CD4-positive, alpha-beta T cell treated with Interleukin-10 for 1 hour (primary cell): ENCODE measurements around the gene DCAKD.
A peak's percentile ranks its signal among the peaks of the same experiment; 100 is the strongest.
"Not testable (repeated sequence)": the region's sequence is repeated elsewhere in the genome, so short reads cannot be mapped to it uniquely, and the experiment has no call there.

Experiments used
- DNase-seq: peaks from one replicate; pipeline ENCODE4 v3.0.0-alpha.2; 2020

Gene DCAKD

DNA sequence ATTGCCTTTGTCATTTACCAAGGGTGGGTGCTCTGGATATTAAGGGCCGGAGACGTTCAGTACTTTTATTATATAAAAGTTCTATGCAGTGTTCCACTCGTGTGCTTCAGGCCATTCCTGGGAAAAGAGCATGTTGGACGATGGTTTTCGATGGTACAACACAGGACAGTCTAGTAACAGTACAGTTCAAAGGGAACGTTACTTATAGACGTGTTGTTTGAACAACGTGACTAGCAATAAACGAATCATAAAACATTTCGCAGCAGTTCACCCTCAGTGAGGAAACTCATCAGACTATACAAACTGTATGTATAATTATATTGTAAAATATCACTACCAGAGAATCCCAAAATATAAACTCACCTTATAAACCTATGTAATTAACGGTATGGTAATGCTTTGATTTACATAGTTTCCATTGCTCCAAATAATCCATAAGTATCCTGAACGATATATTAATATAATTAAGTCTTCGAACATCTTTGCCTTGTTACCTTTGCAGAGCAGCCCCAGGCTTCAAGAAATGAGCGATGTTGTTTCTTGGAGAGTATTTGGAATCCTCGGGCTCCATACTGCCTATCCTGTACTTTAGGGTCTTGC lies 10.3 kb upstream of the DCAKD start:
- no peak for DNase-seq

DNA sequence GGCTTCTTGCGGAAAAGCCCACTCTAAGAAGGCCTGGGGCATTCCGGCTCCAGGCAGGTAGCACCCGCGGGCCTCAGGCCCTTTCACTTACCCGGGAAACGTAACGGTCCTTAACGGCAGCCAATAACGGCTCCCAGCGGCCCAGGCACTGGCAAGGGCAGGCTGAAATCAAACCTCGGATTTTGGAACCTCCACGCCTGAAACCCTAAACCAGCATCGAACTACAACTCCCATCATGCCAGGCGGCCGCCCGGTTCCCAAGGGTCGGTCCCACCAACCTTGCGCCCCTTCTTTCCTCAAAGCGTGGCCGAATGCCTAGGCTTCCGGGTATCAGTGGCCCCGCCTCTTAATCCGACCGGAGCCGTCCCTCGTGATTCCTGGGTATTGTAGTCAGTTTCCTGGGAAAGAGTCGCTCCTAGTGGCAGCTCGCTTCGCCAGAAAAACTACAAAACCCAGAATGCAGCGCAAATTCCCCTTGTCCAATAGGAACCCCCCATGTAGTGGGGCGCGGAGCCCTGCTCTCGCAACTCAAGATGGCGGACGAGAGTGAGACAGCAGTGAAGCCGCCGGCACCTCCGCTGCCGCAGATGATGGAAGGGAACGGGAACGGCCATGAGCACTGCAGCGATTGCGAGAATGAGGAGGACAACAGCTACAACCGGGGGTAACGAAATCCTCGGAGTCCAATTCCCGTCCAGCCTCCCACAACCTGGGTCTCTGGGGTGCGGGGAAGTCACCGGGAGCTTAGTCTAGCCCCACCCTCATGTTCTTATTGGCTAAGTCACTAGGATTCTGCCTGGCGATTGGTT lies 9.6 kb upstream of the DCAKD start, which contains the start of gene NMT1:
TSS of gene NMT1 (plus strand) at position 521 of the 809 bp plus-strand sequence. CDS start at position 534, 13 bp downstream.
- peak; percentile 99 for DNase-seq

DNA sequence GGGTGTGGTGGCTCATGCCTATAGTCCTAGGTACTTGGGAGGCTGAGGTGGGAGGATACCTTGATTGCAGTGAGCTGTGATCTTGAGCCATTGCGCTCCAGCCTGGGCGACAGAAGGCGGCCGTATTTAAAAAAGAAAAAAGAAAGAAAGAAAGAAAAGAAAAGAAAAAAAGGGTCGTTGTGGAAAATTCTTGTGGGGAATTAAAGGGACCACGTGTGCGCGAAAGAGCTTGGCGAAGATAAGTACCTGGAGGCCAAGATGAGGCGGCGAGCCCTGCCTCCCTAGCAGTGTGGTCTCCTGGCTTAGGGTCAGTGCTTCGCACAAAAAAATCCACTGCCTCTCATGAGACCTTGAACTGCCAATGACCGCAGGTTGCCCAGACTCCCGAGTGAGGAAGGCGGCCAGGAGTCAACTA lies 9.0 kb upstream of the DCAKD start:
- DNase-seq: no peak

DNA sequence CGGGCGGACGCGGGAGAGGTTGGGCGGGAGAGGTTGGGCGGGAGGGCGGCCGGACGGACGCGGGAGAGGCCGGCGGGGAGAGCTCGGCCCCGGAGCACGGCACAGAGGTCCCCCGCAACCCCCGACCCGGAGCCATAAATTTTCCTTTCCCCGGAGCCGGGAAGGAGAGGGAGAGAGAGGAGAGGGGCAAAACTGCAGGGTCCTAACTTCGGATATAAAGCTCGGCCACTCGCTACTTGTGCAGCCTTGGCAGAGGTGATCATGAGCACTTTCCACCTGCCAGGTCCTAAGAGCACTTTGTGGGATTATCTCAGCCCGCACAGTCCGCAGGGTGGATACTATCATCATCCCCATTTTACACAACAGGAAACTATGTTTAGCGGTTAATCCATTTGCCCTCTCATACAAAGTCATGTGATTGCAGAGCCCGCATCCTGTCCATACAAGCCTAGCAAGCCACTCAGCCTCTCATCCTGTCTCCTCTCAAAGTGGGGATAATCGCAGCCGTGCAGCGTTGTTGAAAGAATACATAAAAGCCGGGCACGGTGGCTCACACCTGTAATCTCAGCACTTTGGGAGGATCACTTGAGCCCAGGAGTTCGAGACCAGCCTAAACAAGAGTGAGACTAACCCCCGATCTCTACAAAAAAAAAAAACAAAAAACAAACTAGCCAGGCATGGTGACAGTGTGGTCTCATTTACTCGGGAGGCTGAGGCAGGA lies 780 bp upstream of the DCAKD start:
- DNase-seq: peak; percentile 61

DNA sequence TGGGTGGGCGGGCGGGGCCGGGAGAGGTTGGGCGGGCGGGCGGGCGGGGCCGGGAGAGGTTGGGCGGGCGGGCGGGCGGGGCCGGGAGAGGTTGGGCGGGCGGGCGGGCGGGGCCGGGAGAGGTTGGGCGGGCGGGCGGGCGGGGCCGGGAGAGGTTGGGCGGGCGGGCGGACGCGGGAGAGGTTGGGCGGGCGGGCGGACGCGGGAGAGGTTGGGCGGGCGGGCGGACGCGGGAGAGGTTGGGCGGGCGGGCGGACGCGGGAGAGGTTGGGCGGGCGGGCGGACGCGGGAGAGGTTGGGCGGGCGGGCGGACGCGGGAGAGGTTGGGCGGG lies 254 bp upstream of the DCAKD start:
- DNase-seq: not testable (repeated sequence)

DNA sequence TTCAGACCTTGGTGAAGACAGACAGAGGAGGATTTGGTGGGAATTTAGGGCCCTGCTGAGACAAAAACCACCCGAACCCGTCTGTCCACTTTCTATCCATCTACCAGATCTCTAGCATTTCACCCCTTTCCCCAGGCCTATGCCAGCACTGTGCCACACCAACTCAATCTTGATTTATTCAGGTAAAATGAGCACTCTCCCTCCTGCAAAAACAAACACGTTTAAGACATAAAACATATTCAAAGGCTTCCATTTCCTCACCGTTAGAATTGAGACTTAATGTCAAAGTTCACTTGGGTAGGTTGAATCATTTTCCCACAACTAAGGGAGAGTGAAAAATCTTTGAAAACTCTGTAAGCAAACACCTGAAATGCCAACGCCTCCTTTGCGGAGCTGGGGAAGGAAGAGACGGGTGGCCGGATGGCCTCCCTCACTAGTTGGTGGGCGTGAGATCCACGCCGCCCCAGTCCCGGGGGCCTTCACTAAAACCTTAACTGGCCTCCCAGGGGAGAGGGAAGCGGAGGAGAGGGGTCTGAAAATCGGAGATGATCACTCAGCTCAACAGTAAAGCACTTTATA lies 862 bp downstream of the DCAKD start:
- peak; percentile 32 for DNase-seq

DNA sequence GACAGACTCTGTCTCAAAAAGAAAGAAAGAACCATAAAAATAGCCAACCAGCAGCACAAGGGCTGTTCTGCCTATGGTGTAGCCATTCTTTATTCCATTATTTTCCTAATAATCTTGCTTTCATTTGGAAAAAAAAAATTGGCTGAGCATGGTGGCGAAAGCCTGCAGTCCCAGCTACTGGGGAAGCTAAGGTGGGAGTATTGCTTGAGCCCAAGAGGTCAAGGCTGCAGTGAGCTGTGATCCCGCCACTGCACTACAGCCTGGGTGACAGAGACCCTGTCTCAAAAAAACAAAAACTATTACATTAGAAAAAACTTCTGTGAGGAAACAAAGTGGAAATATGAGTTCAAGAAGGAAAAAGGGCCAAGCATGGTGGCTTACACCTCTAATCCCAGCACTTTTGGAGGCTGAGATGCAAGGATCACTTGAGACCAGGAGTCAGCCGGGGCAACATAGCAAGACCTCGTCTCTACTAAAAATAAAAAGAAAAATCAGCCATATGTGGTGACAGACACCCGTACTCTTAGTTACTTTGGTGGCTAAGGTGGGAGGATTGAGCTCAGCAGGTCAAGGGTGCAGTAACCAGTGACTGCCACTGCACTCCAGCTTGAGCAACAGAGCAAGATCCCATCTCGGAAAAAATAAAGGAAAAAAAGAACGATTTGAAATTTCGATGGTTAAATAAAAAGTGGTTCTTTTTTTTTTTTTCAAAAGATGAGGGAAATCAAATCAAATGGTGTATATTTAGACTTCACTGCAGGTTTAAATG lies 2.5 kb downstream of the DCAKD start:
- DNase-seq: no peak

DNA sequence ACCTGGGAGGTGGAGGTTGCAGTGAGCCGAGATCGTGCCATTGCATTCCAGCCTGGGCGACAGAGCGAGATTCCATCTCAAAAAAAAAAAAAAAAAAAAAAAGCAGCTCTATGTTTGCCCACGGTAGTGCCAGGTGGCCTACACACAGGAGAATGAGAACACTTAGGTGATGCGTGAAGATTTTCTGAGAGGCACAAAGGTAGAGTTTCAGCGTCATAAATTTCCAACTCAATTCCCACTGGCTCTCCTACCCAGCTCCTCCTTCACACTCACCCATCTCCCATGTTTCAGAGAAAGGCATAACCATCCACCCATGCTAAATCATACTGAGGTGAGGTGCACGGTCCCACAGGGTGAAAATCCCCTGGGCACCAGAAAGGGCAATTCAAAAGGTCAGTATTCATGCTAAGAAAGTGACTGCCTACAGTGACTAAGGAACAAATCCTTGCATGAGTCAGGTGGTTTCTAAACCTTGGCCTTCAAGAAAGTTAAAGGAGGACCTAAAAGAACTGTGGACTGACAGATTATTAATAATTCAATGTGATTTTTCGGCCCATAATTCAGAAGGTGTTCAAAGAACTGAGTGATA lies 4.8 kb downstream of the DCAKD start:
- no peak for DNase-seq

DNA sequence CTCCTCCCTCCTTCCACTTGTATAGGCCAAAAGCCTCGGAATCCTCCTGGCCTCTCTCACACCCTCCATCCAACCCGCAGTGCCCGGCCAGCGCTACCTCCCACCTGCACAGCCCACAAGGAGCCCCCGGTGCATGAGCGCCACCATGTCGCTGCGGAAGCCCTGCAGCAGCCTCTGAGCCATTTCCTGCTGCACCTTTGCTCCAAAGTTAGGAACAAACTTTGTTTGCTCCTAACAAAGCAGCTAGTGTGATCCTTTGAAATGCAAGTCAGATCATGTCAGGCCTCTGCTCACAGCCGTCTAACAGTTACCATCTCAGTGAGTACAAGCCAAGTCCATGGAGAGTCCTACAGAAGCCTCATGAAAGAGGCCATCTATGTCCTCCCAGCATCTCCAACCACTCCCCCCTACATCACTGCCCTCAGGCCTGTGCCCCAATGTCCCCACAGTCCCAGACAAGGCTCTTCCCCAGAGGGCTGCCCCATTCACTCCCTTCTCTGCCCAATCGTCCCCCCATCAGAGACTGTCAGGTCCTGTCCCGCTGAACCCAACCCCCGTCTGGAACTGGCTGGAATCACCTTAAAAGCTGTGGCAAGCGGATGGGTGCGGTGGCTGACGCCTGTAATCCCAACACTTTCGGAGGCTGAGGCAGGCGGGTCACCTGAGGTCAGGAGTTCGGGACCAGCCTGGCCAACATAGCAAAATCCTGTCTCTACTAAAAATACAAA lies 7.5 kb downstream of the DCAKD start:
- no peak for DNase-seq

DNA sequence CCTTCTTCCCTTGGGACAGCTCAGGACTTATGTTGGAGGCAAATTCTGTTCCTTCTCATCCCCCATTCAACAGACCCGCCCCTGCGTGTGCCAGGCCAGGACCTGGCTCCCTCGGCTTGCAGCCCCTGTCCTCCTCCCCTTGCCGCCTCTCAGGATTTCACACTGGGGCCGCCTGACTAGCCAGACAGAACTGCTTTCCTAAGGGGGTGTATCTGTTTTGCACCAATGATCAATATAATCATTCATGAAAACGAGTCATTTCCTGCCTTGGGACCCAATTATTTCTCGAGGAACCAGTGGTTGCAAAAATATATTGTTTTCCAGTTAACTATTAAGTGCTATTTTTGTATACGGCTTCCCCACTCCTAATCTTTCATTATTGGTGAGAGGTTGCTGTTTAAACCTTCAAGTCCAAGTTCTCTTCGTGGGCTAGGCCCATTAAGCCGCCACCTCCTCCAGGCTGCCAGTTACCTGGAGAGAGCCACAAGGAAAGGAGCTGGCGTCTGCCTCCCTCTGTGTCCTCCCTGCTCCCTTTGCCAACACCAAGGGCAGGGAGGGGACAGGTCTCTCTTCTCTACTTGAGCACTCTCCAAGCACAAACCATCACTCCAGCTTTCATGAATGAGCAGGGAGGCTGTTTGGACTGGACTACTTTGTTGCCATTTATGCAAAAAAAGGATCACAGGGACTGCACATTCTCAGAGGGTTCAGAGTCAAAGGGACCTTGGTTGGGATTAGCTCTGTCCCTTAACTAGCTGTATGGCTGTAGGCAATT lies 8.9 kb downstream of the DCAKD start:
- DNase-seq: no peak

DNA sequence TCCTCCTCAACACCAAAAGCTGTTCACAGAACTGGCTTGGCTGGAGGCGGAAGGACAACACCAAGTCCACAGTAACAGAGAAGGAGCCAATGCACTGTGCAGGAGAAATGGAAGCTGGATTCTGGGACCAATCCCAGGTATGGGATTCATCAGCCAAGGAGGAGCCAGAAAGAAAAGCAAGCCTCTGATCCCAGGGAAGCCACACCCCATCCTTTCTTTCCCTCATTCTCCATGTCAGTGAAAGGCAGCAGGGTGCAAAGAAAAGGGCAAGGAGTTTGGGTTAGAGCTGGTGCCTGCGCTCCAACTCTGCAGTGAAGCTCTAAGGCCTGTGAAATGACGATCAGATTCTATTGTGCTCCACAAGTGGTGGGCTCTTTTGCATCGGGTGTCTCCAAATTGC lies 11.0 kb downstream of the DCAKD start:
- DNase-seq: no peak

DNA sequence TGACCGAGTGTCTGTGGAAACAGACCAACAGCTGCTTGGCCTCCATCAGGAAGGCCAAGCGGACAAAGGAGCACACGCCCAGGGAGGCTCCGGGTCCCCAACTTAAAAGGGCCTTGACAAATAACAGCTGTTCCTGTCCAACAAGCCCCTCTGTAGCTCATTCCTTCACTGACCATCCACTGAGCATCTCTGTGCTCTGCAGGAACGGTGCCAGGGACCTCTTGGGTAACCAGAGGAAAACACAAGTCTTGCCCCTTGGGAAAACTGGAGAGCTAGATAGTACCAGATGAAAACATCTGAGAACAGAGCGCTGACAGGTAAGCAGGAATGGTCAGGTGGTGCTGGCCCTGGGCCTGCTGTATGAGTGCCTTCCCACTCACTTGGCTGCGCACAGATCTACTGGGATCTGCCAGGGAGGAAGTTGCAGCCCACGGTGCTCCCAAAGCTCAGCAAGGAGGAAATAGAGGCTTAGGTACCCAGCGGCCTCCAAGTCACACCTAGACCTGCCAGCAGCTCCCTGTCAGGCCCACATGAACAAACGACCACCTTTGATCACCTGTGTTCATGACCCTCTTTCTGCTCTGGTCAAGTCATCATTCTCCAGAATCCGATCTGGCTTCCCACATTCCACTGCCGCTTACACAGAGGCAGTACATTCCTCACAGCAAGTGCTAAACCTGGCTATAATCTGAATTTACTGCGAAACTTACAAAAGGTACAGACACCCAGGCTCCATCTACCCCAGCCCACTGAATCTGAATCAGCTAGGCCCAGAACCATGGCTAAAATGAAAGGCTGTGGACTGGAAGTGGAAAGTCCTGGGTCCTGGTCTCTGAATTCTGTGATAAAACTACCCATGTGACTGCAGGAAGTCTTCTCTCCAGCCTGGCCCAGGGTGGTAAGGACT lies 12.5 kb downstream of the DCAKD start:
- DNase-seq: no peak

DNA sequence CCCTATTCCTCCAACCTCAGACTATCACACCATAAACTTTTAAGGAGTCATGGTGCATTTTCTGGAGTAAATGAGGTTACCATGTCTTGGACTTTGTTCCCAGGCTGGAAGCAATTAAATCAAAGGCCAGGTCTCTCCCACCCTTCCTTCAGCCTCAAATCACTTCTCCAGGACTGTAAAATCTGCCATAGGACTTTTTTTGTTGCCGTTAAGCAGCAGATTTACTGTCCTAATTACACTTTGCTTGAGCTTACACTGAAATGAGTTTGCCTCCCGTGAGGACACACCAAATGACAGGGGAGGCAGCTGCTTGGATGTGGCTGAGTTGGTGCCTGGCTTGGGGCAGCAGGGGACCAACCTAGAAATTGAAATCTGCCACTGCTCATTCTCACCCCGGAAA lies 14.7 kb downstream of the DCAKD start:
- DNase-seq: no peak

DNA sequence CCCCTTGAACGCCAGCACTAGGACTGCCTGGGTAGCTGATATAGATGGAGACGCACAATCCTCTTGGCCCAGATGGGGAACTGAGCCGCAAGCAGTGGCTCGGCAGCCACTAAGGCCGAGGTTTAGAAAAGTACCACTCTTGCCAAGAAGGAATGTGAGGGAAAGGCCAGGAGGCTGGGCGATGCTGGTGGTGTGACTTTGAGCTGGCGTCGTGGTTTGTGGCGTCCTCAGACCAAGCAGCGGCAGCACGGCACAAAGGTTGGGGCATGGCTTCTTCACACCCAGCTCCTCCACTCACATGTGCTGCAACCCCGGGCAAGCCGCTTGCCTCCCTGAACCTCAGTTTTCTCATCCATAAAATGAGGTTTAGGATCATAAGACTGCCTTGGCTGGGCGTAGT lies 15.6 kb downstream of the DCAKD start:
- DNase-seq: no peak

DNA sequence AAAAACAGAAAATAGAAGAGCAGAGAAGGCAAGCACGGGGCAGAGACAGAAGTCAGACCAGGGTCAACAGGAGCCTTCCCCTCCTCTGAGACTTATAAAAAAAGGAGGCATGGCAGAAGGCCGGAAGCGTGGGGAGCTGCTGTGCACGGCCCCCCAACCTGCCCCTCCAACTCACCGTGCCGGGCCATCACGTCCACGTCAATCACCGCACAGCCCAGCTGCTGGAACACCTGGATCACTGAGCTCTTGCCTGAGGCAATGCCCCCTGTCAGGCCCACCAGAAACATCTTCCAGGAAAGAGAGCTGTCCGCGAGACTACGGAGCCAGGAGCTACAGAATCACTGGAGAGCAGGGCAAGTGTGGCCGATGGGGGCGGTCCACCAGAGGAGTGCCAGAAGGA lies 16.8 kb downstream of the DCAKD start:
- no peak for DNase-seq

DNA sequence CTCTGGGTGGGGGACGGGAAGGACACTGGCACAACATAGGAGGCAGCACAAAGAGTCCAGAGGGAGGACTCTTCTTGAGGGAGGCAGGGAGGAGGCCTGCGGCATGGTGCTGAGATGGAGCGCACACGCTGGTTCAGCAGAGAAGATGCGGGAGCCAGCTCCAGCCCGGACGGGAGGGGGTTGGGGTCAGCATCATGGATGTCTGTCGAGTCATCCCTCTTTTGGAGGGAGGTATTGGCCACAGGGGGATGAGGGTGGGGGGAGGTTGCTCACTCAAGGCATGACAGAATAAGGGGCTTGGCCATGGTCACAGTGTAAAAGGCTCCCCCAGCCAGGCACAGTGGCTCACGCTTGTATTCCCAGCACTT lies 19.3 kb downstream of the DCAKD start:
- DNase-seq: no peak

DNA sequence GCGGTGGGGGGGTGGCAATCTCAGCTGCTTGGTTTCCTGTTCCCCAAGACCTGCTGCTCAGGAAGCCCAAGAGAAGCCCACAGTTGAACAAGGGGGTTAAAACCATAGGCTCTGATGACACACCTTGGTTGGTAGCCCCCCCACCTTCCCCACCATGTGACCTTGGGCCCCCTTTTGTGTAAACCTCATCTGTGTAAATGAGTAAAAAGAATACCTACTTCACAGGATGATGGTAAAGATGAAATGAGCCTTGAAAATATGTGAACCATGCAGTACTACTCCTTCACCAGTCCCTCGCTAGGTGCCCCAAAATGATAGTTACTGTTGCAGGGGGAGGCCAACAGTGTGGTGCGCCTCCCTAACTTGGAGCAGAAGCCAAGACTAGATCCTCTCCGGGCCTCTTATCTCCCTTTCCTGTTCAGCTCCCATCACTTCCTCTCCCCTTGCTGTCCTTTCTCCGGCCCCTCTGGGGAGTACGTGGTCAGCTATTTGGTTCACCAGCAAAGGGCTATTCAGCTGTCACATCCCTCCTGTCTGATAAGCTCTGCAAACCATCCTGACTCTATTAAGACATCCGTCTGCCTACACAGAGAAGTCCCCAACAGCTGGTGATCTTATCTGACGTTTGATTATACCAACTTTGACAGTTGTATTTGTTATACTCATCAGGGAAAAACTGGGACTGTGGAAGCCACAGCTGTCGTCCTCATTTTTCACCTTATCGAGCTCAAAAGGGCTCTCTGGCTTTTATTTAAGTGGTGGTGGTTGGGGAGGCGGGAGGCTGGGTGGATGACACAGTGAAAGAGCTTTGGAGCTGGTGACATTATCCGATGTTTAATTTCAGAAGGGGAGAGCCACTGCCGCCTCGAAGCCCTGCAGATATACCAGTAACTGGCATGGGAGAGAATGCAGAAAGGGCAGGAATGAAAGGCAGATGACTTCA lies 19.9 kb downstream of the DCAKD start:
- DNase-seq: no peak

DNA sequence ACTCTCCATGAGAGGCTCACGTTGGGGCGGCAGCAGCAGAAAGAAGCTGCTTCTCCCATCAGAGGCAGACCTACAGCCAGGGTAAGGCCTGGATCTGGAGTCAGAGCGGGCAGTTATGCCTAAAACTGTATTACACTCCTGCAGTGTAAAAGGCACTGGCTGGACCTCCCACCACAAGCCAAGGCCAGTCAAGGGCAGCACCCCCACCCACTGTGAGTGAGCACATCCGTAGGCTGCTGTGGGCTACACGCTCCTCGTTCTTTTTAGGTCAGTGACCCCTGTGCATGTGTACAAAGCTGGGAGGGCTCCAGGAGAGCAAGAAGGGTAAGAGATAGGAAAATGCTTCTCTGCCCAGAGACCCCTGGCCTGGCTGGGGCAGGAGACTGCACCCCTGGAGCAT lies 20.7 kb downstream of the DCAKD start:
- DNase-seq: no peak
